ENCODE measurements around the gene TMEM192. TPM values are rescaled to one million over a fixed set of nuclear protein-coding genes. Genes with fewer than 3 reads are reported as not detected.
"Not testable (repeated sequence)": the region's sequence is repeated elsewhere in the genome, so short reads cannot be mapped to it uniquely, and the experiment has no call there.

The TMEM192 gene
- total and polyA plus RNA-seq, 2 donors (not counting 3 experiments of a cell fraction or from before 2014, with no cell fraction given), result 11.4 to 13.0 TPM

DNA sequence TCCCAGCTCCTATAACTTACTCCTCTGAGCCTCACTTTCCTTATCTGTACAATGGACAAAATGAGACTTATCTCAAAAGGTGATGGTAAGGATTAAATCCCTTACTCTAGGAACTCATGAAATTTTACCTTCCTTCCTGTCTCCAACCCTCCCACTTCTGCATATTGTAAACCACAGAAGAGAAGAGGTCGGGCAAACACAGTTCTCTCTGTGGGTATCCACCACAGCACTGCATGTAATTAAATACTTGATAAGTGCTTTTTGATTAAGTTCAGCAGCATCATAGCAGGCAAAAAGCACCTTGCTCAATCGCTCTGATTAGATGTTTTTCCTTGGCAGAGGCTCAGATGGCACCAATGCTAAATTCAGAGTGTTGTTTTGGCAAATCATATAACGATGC is 17.3 kb upstream of the TMEM192 start:
- ChIA-PET CTCF (interaction anchor here (1.8 to 9.1 kb wide), 8 partner anchors 10 to 363 kb away, joined by 6 to 347 read pairs (median 45); no protein-coding TSS in a partner anchor), POLR2A (no interaction called here)
- Histone ChIP-seq H3K9me1 (replicated peaks; ENCODE audit: control insufficient read depth, extremely low read depth, insufficient read depth, low read length) (no peaks in the 10 kb centered on the region), H3K27ac (ENCODE audit: insufficient read depth, low read depth, low read length) (no peak overlapping the region), H3K4me3 (replicated peaks in 1 of 3; ENCODE audit: insufficient read depth in 1 of 3, low read depth in 1 of 3, low read length in 3 of 3) (no peak overlapping the region), H4K20me1 (replicated peaks; ENCODE audit: control insufficient read depth, extremely low read depth, insufficient read depth, low read length) (no peaks in the 10 kb centered on the region), H3K4me1 (ENCODE audit: control insufficient read depth, extremely low read depth, insufficient read depth, low read length) (no peaks in the 10 kb centered on the region), H2AFZ (ENCODE audit: low read depth, low read length) (no peak overlapping the region), H3K9me3 (replicated peaks; ENCODE audit: control insufficient read depth, insufficient read depth, low read length) (no peaks in the 10 kb centered on the region), H3K79me2 (ENCODE audit: control insufficient read depth, insufficient read depth, low read length) (no peaks in the 10 kb centered on the region), H3K4me2 (ENCODE audit: insufficient read depth, low read length) (no peak overlapping the region), H3K27me3 (ENCODE audit: control insufficient read depth in 2 of 2, insufficient read depth in 2 of 2, low read length in 2 of 2) (peaks cover 5 to 12% of the 10 kb centered on the region in 2 experiments), H3K36me3 (ENCODE audit: control insufficient read depth in 2 of 2, extremely low read depth in 1 of 2, insufficient read depth in 2 of 2, low read length in 2 of 2) (no peaks in the 10 kb centered on the region), H3K9ac (replicated peaks; ENCODE audit: extremely low read depth, insufficient read depth, low read length) (no peak overlapping the region)
- no peak for TF ChIP-seq CTCF (IDR thresholded peaks at IDR 0.05; ENCODE audit: extremely low read depth in 1 of 2, insufficient read depth in 1 of 2, low read depth in 1 of 2, low read length in 2 of 2)
- no peak for TF ChIP-seq POLR2A (IDR thresholded peaks at IDR 0.05; ENCODE audit: low read depth, low read length)
- no peak for TF ChIP-seq FOS (IDR thresholded peaks at IDR 0.05; ENCODE audit: borderline replicate concordance, insufficient read depth, low read length)
- TF ChIP-seq EZH2 (IDR thresholded peaks at IDR 0.05; ENCODE audit: borderline replicate concordance, low read depth, low read length, severe bottlenecking), result no peak
- intact Hi-C loops (cut with micrococcal nuclease), result loop anchor here (10.0 kb wide), 1 partner anchor 965 kb away; no protein-coding TSS in a partner anchor
- DNase-seq (ENCODE audit: low read depth, low spot score) (no peak), FAIRE-seq (no peak)
- dilution Hi-C loops (cut with MboI; ENCODE audit: extremely low pct_ligation_motif_present, low sequenced_read_pairs), result no loop called here
- BruUV-seq (replicated peaks), result no TSS peak

DNA sequence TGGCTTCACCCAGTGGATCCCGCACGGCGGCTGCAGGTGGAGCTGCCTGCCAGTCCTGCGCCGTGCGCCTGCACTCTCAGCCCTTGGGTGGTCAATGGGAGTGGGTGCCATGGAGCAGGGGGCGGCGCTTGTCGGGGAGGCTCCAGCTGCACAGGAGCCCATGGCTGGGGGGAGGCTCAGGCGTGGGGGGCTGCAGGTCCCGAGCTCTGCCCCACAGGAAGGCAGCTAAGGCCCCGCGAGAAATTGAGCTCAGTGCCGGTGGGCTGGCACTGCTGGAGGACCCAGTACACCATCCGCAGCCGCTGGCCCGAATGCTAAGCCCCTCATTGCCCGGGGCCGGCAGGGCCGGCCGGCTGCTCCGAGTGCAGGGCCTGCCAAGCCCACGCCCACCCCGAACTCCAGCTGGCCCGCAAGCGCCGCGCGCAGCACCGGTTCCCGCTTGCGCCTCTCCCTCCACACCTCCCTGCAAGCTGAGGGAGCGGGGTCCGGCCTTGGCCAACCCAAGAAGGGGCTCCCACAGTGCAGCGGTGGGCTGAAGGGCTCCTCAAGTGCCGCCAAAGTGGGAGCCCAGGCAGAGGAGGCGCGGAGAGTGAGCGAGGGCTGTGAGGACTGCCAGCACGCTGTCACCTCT is 13.3 kb upstream of the TMEM192 start:
- CTCF ChIA-PET, result interaction anchor here (9.1 kb wide), 1 partner anchor 220 kb away, joined by 347 read pairs; no protein-coding TSS in a partner anchor
- FAIRE-seq; H3K27ac ChIP-seq (ENCODE audit: insufficient read depth, low read depth, low read length); POLR2A ChIA-PET; H2AFZ ChIP-seq (ENCODE audit: low read depth, low read length); H3K4me2 ChIP-seq (ENCODE audit: insufficient read depth, low read length); H3K4me3 ChIP-seq (replicated peaks in 1 of 3; ENCODE audit: insufficient read depth in 1 of 3, low read depth in 1 of 3, low read length in 3 of 3); BruUV-seq (replicated peaks); dilution Hi-C loops (cut with MboI; ENCODE audit: extremely low pct_ligation_motif_present, low sequenced_read_pairs); H3K79me2 ChIP-seq (ENCODE audit: control insufficient read depth, insufficient read depth, low read length); H4K20me1 ChIP-seq (replicated peaks; ENCODE audit: control insufficient read depth, extremely low read depth, insufficient read depth, low read length); intact Hi-C loops (cut with micrococcal nuclease); H3K4me1 ChIP-seq (ENCODE audit: control insufficient read depth, extremely low read depth, insufficient read depth, low read length); DNase-seq (ENCODE audit: low read depth, low spot score); H3K36me3 ChIP-seq (ENCODE audit: control insufficient read depth in 2 of 2, extremely low read depth in 1 of 2, insufficient read depth in 2 of 2, low read length in 2 of 2); H3K9me3 ChIP-seq (replicated peaks; ENCODE audit: control insufficient read depth, insufficient read depth, low read length); H3K9me1 ChIP-seq (replicated peaks; ENCODE audit: control insufficient read depth, extremely low read depth, insufficient read depth, low read length); H3K9ac ChIP-seq (replicated peaks; ENCODE audit: extremely low read depth, insufficient read depth, low read length): not testable (repeated sequence)
- H3K27me3 ChIP-seq (ENCODE audit: control insufficient read depth in 2 of 2, insufficient read depth in 2 of 2, low read length in 2 of 2), result peaks cover 5 to 12% of the 10 kb centered on the region in 2 experiments
